ENCODE measurements around the gene E2F6. TPM values are rescaled to one million over a fixed set of nuclear protein-coding genes. Genes with fewer than 3 reads are reported as not detected.
A peak's percentile ranks its signal among the peaks of the same experiment; 100 is the strongest.

The E2F6 gene
- total and polyA plus RNA-seq, 2 donors from 2014 or later, result 7.8 to 12.7 TPM

- Histone ChIP-seq H3K4me1 (ENCODE audit: control insufficient read depth in 2 of 3, insufficient read depth in 2 of 3, low read depth in 1 of 3, low read length in 3 of 3) (peaks cover 0 to 16% (median 14%) of the 10 kb centered on the region in 3 donors), H3K9me3 (ENCODE audit: control insufficient read depth in 2 of 3, insufficient read depth in 1 of 3, low read length in 3 of 3) (no peaks in the 10 kb centered on the region), H3K4me3 (ENCODE audit: low read length in 3 of 3) (no peak overlapping the region), H3K27ac (ENCODE audit: low read depth in 2 of 2, low read length in 2 of 2) (no peak overlapping the region), H3K27me3 (ENCODE audit: control insufficient read depth, insufficient read depth, low read length) (no peaks in the 10 kb centered on the region), H3K9ac (ENCODE audit: low read length in 3 of 3) (no peak overlapping the region), H3K36me3 (ENCODE audit: control insufficient read depth in 2 of 3, insufficient read depth in 3 of 3, low read length in 3 of 3) (no peaks in the 10 kb centered on the region)
- no peak for DNase-seq
- no peak for FAIRE-seq
- intact Hi-C loops (cut with DNase I), result no loop called here
- TF ChIP-seq, protein P1, sequence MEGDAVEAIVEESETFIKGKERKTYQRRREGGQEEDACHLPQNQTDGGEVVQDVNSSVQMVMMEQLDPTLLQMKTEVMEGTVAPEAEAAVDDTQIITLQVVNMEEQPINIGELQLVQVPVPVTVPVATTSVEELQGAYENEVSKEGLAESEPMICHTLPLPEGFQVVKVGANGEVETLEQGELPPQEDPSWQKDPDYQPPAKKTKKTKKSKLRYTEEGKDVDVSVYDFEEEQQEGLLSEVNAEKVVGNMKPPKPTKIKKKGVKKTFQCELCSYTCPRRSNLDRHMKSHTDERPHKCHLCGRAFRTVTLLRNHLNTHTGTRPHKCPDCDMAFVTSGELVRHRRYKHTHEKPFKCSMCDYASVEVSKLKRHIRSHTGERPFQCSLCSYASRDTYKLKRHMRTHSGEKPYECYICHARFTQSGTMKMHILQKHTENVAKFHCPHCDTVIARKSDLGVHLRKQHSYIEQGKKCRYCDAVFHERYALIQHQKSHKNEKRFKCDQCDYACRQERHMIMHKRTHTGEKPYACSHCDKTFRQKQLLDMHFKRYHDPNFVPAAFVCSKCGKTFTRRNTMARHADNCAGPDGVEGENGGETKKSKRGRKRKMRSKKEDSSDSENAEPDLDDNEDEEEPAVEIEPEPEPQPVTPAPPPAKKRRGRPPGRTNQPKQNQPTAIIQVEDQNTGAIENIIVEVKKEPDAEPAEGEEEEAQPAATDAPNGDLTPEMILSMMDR (IDR thresholded peaks at IDR 0.05; ENCODE audit: borderline replicate concordance, extremely low read depth, insufficient read depth), result no peak
Observed at GRCh38 chr2:11396467-11397445, 69.2 kb downstream of the E2F6 start.

DNA sequence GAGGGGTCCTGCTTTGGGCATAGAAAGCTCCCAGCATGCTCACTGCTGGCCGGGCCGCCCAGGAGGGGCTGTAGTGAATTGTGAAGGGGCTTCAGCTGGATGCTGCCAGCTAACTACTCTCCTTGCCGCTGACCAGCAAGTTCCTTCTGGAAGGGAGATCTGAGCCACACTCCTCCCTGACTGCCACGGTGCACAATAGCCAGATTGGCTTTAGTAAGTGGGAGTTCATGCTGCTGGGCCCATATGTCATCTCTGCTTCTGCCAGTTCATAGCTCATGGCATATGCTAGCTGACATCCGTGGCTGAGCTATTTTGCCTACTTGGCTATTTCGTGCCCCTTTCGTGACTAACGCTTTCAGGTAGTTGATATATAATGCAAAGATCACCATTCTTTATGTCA is 69.9 kb downstream of the E2F6 start:
- H3K4me1 ChIP-seq (ENCODE audit: control insufficient read depth in 2 of 3, insufficient read depth in 2 of 3, low read depth in 1 of 3, low read length in 3 of 3), result peaks cover 0 to 22% (median 17%) of the 10 kb centered on the region in 3 donors
- FAIRE-seq, result no peak
- intact Hi-C loops (cut with DNase I), result no loop called here

DNA sequence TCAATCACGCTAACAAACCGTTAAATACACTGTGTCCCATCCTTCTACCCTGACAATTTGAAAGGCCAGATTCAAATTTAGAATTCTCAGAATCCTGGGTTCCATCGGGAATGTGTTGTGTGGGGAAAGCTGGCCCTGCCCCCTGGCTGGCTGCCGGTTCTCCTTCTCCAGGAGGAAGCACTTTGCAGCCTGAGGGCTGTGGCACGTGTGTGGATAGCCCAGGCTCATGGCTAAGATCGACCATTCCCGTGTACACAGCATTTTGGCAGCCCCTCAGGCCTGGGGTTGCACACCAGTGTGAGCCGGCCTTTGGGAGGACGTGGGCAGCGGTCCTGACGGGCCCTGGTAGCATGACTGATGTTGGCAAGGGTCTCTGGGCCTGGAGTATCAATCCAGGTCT is 70.6 kb downstream of the E2F6 start:
- no peak overlapping the region for H3K4me3 ChIP-seq (ENCODE audit: low read length in 3 of 3)
- no peak for FAIRE-seq
- intact Hi-C loops (cut with DNase I), result no loop called here
- peak overlapping the region in 1 of 2 donors; percentile 22 for H3K27ac ChIP-seq (ENCODE audit: low read depth in 2 of 2, low read length in 2 of 2)
- peaks cover 0 to 22% (median 20%) of the 10 kb centered on the region in 3 donors for H3K4me1 ChIP-seq (ENCODE audit: control insufficient read depth in 2 of 3, insufficient read depth in 2 of 3, low read depth in 1 of 3, low read length in 3 of 3)
- H3K9me3 ChIP-seq (ENCODE audit: control insufficient read depth in 2 of 3, insufficient read depth in 1 of 3, low read length in 3 of 3), result no peaks in the 10 kb centered on the region
- TF ChIP-seq, protein P1 (IDR thresholded peaks at IDR 0.05; ENCODE audit: borderline replicate concordance, extremely low read depth, insufficient read depth), result no peak
- no peak overlapping the region for H3K9ac ChIP-seq (ENCODE audit: low read length in 3 of 3)
- DNase-seq, result no peak
- H3K27me3 ChIP-seq (ENCODE audit: control insufficient read depth, insufficient read depth, low read length), result no peaks in the 10 kb centered on the region
- H3K36me3 ChIP-seq (ENCODE audit: control insufficient read depth in 2 of 3, insufficient read depth in 3 of 3, low read length in 3 of 3), result no peaks in the 10 kb centered on the region

More for the DNA sequence above, 69.9 kb downstream of the E2F6 start:
- no peak overlapping the region for H3K4me3 ChIP-seq (ENCODE audit: low read length in 3 of 3)
- DNase-seq, result no peak
- H3K9me3 ChIP-seq (ENCODE audit: control insufficient read depth in 2 of 3, insufficient read depth in 1 of 3, low read length in 3 of 3), result no peaks in the 10 kb centered on the region
- H3K27ac ChIP-seq (ENCODE audit: low read depth in 2 of 2, low read length in 2 of 2), result no peak overlapping the region
- no peaks in the 10 kb centered on the region for H3K36me3 ChIP-seq (ENCODE audit: control insufficient read depth in 2 of 3, insufficient read depth in 3 of 3, low read length in 3 of 3)
- TF ChIP-seq, protein P1 (IDR thresholded peaks at IDR 0.05; ENCODE audit: borderline replicate concordance, extremely low read depth, insufficient read depth), result no peak
- H3K27me3 ChIP-seq (ENCODE audit: control insufficient read depth, insufficient read depth, low read length), result no peaks in the 10 kb centered on the region
- H3K9ac ChIP-seq (ENCODE audit: low read length in 3 of 3), result no peak overlapping the region

Other genes with a start within 250 kb of the E2F6 start
- gene ROCK2, start 121.5 kb downstream of the E2F6 start, total RNA-seq, result 58.3 TPM
- gene ROCK2, start 121.5 kb downstream of the E2F6 start, polyA plus RNA-seq (ENCODE audit: insufficient read depth, low read depth, low replicate concordance), result 6.7 TPM
- gene GREB1, start 67.9 kb upstream of the E2F6 start, total RNA-seq, result 0.98 TPM
- 1.8 TPM for gene GREB1, start 67.9 kb upstream of the E2F6 start, polyA plus RNA-seq (ENCODE audit: insufficient read depth, low read depth, low replicate concordance)
- not detected for gene NTSR2, start 204.0 kb upstream of the E2F6 start, total RNA-seq
- gene NTSR2, start 204.0 kb upstream of the E2F6 start, polyA plus RNA-seq (ENCODE audit: insufficient read depth, low read depth, low replicate concordance), result not detected